K562 (cell line): ENCODE measurements around the gene STXBP4. TPM values are rescaled to one million over a fixed set of nuclear protein-coding genes. Genes with fewer than 3 reads are reported as not detected.

Source experiments
- ATAC-seq: fragments of 200-7000 bp; cut with Tn5 transposase; 3 replicates; pipeline ENCODE4 v1.9.1; 2020; ENCODE audit warnings: moderate library complexity
- BruUV-seq: library from RNA; stranded (reverse); fragments of 400-500 nt; replicated peaks from 2 replicates; lab custom pipeline; 2021; lab: Mats Ljungman, UMichigan
- CTCF ChIA-PET: fragments of 300-600 bp; formaldehyde crosslinking; extraction: SDS; loops from one replicate; lab custom pipeline; 2021; ENCODE audit warnings: low intra/inter-chr PET ratio; lab: Yijun Ruan, JAX
- POLR2A ChIA-PET: fragments of 300-600, 350-650 bp; sonication (Branson Sonifier 250); formaldehyde crosslinking; extraction: SDS; loops from one replicate; lab custom pipeline; 2021; ENCODE audit warnings: antibody characterized with exemption, inconsistent platforms; lab: Yijun Ruan, JAX
- DNase-seq, 4 experiments: peaks; one replicate each; pipeline versions ENCODE4 v3.0.0 to v3.0.0-alpha.2; 2011 to 2018; ENCODE audit warnings: low spot score in 3 of 4, mixed read lengths in 3 of 4; ENCODE audit errors: extremely low read depth in 1 of 4
- FAIRE-seq: peaks from 2 replicates; lab custom pipeline; 2011; peaks lifted over from hg19 to GRCh38; lab: Jason Lieb, UNC
- H2AFZ ChIP-seq: 2 replicates; pipeline ENCODE4 v1.6.0; 2011; ENCODE audit warnings: low read depth, low read length, control low read depth, inconsistent platforms
- H3K27ac ChIP-seq: fragments of 200-600 bp; 3 replicates; pipeline ENCODE4 v1.8.0; 2011; ENCODE audit warnings: low read depth, mild to moderate bottlenecking, control low read depth, inconsistent platforms, low read length, moderate library complexity, mixed read lengths; ENCODE audit errors: extremely low read depth
- H3K27me3 ChIP-seq, 2 experiments: fragments of 300-600 bp in 1 of 2; 2 replicates in 1 of 2; 3 replicates in 1 of 2; pipeline versions ENCODE4 v1.6.0 to v1.8.0; 2011; ENCODE audit warnings: inconsistent platforms in 2 of 2, low read length in 2 of 2, mild to moderate bottlenecking in 1 of 2, mixed read lengths in 1 of 2, moderate library complexity in 1 of 2; ENCODE audit not compliant: control insufficient read depth in 2 of 2, insufficient read depth in 2 of 2
- H3K36me3 ChIP-seq: fragments of 300-600 bp; 3 replicates; pipeline ENCODE4 v1.8.0; 2011; ENCODE audit warnings: mild to moderate bottlenecking, low read length, inconsistent platforms; ENCODE audit not compliant: control insufficient read depth, insufficient read depth
- H3K4me1 ChIP-seq, 2 experiments: fragments of 200-600 bp in 1 of 2; replicated peaks in 1 of 2; 2 replicates in 1 of 2; 3 replicates in 1 of 2; pipeline versions ENCODE4 v1.5.1 to v1.8.0; 2011; ENCODE audit warnings: inconsistent platforms in 2 of 2, low read length in 2 of 2, mild to moderate bottlenecking in 1 of 2, mixed read lengths in 1 of 2, moderate library complexity in 1 of 2; ENCODE audit not compliant: control insufficient read depth in 2 of 2, insufficient read depth in 2 of 2
- H3K4me2 ChIP-seq: 2 replicates; pipeline ENCODE4 v1.6.1; 2011; ENCODE audit warnings: low read length, control low read depth, inconsistent platforms, mixed read lengths; ENCODE audit not compliant: insufficient read depth
- H3K4me3 ChIP-seq: fragments of 200-600 bp; sonication (generic), shearing (Covaris generic); 2 replicates; pipeline ENCODE4 v1.5.1; 2016; ENCODE audit warnings: control low read depth, inconsistent platforms
- H3K79me2 ChIP-seq: fragments of 200-600 bp; 3 replicates; pipeline ENCODE4 v1.8.0; 2011; ENCODE audit warnings: low read length, inconsistent platforms; ENCODE audit not compliant: control insufficient read depth, insufficient read depth
- H3K9ac ChIP-seq, 2 experiments: 2 replicates each; pipeline versions ENCODE4 v1.6.0 to v1.6.1; 2011; ENCODE audit warnings: low read depth in 2 of 2, low read length in 2 of 2, control low read depth in 1 of 2, inconsistent platforms in 1 of 2, mild to moderate bottlenecking in 1 of 2, mixed read lengths in 1 of 2; ENCODE audit not compliant: insufficient read depth in 1 of 2
- H3K9me1 ChIP-seq: one replicate; pipeline ENCODE4 v1.6.0; 2011; ENCODE audit warnings: inconsistent platforms, mild to moderate bottlenecking, low read length, moderate library complexity; ENCODE audit not compliant: control insufficient read depth, insufficient read depth
- H3K9me3 ChIP-seq: replicated peaks from 2 replicates; pipeline ENCODE4 v1.5.1; 2011; ENCODE audit warnings: low read depth, low read length, inconsistent platforms; ENCODE audit not compliant: control insufficient read depth, insufficient read depth
- H4K20me1 ChIP-seq: replicated peaks from 2 replicates; pipeline ENCODE4 v1.6.1; 2011; ENCODE audit warnings: low read length, inconsistent platforms, mixed read lengths; ENCODE audit not compliant: control insufficient read depth, insufficient read depth
- C11orf30 ChIP-seq: fragments of 450-650 bp; IDR thresholded peaks from 2 replicates; pipeline ENCODE4 v1.6.1; 2016; ENCODE audit warnings: low read depth, mild to moderate bottlenecking
- CBFB ChIP-seq: sonication (generic); formaldehyde crosslinking; IDR thresholded peaks from 2 replicates; pipeline ENCODE4 v1.4.0; 2020; ENCODE audit warnings: mild to moderate bottlenecking, missing genetic modification reagents
- EP300 ChIP-seq: IDR thresholded peaks from 2 replicates; pipeline ENCODE4 v1.6.1; 2012; ENCODE audit warnings: low read length, improper control_type of control experiment
- EWSR1 ChIP-seq: fragments of 450-650 bp; IDR thresholded peaks from 2 replicates; pipeline ENCODE4 v1.6.1; 2018; ENCODE audit warnings: borderline replicate concordance, mild to moderate bottlenecking, low read depth, moderate library complexity; ENCODE audit not compliant: partially characterized antibody
- FUS ChIP-seq: fragments of 200-400 bp; formaldehyde crosslinking; optimal IDR thresholded peaks from 2 replicates; pipeline ENCODE3; 2017; ENCODE audit warnings: low read depth, low read length
- GATA2 ChIP-seq: sonication (generic); formaldehyde crosslinking; IDR thresholded peaks from 2 replicates; pipeline ENCODE4 v1.4.0; 2020; ENCODE audit warnings: mild to moderate bottlenecking, missing genetic modification reagents
- MAFF ChIP-seq: IDR thresholded peaks from 2 replicates; pipeline ENCODE4 v1.6.1; 2012; ENCODE audit warnings: low read length, improper control_type of control experiment
- MAFG ChIP-seq: fragments of 450-650 bp; conservative IDR thresholded peaks from 2 replicates; pipeline ENCODE4 v1.6.1; 2016; ENCODE audit warnings: missing genetic modification characterization, missing compliant biosample characterization
- MAFK ChIP-seq: IDR thresholded peaks from 2 replicates; pipeline ENCODE4 v1.6.1; 2011; ENCODE audit warnings: low read length, improper control_type of control experiment
- MED1 ChIP-seq: sonication (generic); formaldehyde crosslinking; IDR thresholded peaks from 2 replicates; pipeline ENCODE4 v1.8.1; 2023; ENCODE audit warnings: missing genetic modification reagents, borderline replicate concordance
- NFE2L1 ChIP-seq: fragments of 450-650 bp; IDR thresholded peaks from 2 replicates; pipeline ENCODE4 v1.6.1; 2016; ENCODE audit warnings: missing genetic modification characterization, low read depth, mild to moderate bottlenecking, missing compliant biosample characterization, moderate library complexity, borderline replicate concordance
- NR2C2 ChIP-seq, 2 experiments: fragments of 200-800 bp in 1 of 2; sonication (Bioruptor generic) in 1 of 2; sonication (generic) in 1 of 2; formaldehyde crosslinking in 1 of 2; IDR thresholded peaks; 2 replicates each; pipeline versions ENCODE4 v1.6.1 to v1.8.0; 2016 to 2022; ENCODE audit warnings: mild to moderate bottlenecking in 1 of 2, missing compliant biosample characterization in 1 of 2, missing genetic modification characterization in 1 of 2, missing genetic modification reagents in 1 of 2
- PTRF ChIP-seq: fragments of 450-650 bp; IDR thresholded peaks from 2 replicates; pipeline ENCODE4 v1.6.1; 2016; ENCODE audit warnings: mild to moderate bottlenecking, missing genetic modification characterization, missing compliant biosample characterization
- RUNX1 ChIP-seq: sonication (generic); IDR thresholded peaks from 2 replicates; pipeline ENCODE4 v1.6.1; 2016; ENCODE audit warnings: antibody characterized with exemption, low read depth
- SAFB2 ChIP-seq: fragments of 200-400 bp; formaldehyde crosslinking; IDR thresholded peaks from 2 replicates; pipeline ENCODE4 v1.6.1; 2018; ENCODE audit warnings: borderline replicate concordance, low read length, low read depth, moderate library complexity; ENCODE audit not compliant: severe bottlenecking
- SNRNP70 ChIP-seq: fragments of 200-400 bp; formaldehyde crosslinking; optimal IDR thresholded peaks from 2 replicates; pipeline ENCODE3; 2017; ENCODE audit warnings: low read depth, low read length
- TAF7 ChIP-seq: fragments of 450-650 bp; IDR thresholded peaks from 2 replicates; pipeline ENCODE4 v1.6.1; 2016; ENCODE audit warnings: missing genetic modification characterization, missing compliant biosample characterization
- TSC22D4 ChIP-seq: fragments of 450-650 bp; IDR thresholded peaks from 2 replicates; pipeline ENCODE4 v1.6.1; 2016; ENCODE audit warnings: missing genetic modification characterization, missing biosample characterization, control low read depth
- ZFP30 ChIP-seq: fragments of 250-450 bp; sonication (Bioruptor Pico); IDR thresholded peaks from 2 replicates; pipeline ENCODE4 v1.8.0; 2022; ENCODE audit warnings: moderate library complexity, mild to moderate bottlenecking, inconsistent platforms, borderline replicate concordance
- ZNF316 ChIP-seq: fragments of 450-650 bp; IDR thresholded peaks from 2 replicates; pipeline ENCODE4 v1.6.1; 2016
- ZNF41 ChIP-seq: fragments of 250-450 bp; sonication (Bioruptor Pico); conservative IDR thresholded peaks from 2 replicates; pipeline ENCODE4 v1.4.0; 2020; ENCODE audit warnings: mild to moderate bottlenecking
- ZNF551 ChIP-seq: fragments of 250-450 bp; sonication (Bioruptor Pico); IDR thresholded peaks from 2 replicates; pipeline ENCODE4 v1.5.0; 2021; ENCODE audit warnings: mild to moderate bottlenecking, moderate library complexity
- WGBS: fragments of 100-300 bp; shearing (Covaris generic); methylation state at CpG from one replicate; pipeline ENCODE4 v1.1.6; 2016; ENCODE audit warnings: low coverage, mixed read lengths; ENCODE audit not compliant: insufficient coverage; ENCODE audit errors: missing lambda C conversion rate; 5-methylcytosine and 5-hydroxymethylcytosine counted together
- in situ Hi-C: fragments of 300-500 bp; cut with MboI; formaldehyde crosslinking; loops from 4 replicates; pipeline ENCODE4 v1.15.0; 2018; ENCODE audit warnings: inconsistent platforms, mixed read lengths
- intact Hi-C: fragments of 100-400 bp; cut with micrococcal nuclease; formaldehyde crosslinking; loops from 2 replicates; pipeline ENCODE4 v1.14.2; 2022
- polyA plus RNA-seq, 8 experiments: library from polyadenylated mRNA; depleted of rRNA in 4 of 8; stranded (reverse) in 5 of 8; unstranded in 3 of 8; fragments of >200 nt; fragmentation: Nextera tagmentation in 2 of 8; fragmentation: Illumina TruSeq in 1 of 8; extraction: Ambion mirVana in 2 of 8; extraction: Trizol in 1 of 8; gene quantifications; 2 replicates each; pipeline versions ENCODE4 v1.2.1 to v1.2.3, GENCODE V29; 2011 to 2014; ENCODE audit warnings: inconsistent platforms in 1 of 8, missing spikeins in 1 of 8
- total RNA-seq, 7 experiments: library from RNA; depleted of rRNA in 6 of 7; stranded (reverse); fragments of >200 nt in 6 of 7; fragmentation: Illumina TruSeq in 2 of 7; extraction: Trizol in 2 of 7; gene quantifications; 2 replicates each; pipeline versions ENCODE4 v1.2.1 to v1.2.3, GENCODE V29; 2011 to 2021; ENCODE audit warnings: low replicate concordance in 1 of 7
- TF ChIP-seq, protein P1 (sequence below): IDR thresholded peaks from 2 replicates; pipeline ENCODE4 v1.6.1; 2014; ENCODE audit warnings: antibody characterized with exemption

STXBP4 gene
- total and polyA plus RNA-seq, 9 of the 15 experiments (the other 6 are each of a cell fraction or from before 2014, with no cell fraction given): 11.6 to 23.2 (median 18.5) TPM

DNA sequence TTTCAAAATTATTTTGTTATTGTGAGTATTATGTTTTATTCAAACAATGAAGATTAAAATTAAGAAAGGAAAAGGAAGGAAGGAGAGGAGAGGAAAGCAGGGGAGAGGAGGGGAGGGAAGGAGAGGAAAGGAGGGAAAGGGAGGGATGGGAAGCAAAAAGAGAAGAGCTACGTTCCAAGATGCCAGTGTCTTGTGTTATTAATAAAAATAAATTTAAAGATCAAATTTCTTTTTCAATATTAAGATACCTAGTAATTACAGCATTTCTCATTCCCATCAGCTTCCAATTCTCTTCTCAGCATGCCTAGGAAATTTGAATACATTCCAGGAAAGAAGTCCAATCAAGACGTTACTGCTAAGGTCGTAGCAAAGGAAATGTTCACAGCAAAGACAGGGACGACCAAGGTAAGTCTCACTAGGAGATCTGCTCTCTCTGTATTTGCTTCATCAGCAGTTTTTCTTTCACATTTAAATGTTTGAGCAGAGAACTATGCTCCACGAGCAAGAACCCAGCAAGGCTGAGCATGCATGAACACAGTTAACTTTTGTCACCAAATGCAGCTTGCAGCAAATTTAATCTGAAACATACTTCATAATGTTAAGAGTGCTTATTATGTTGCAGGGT lies 232.9 kb downstream of the STXBP4 start:
- DNase-seq: no peak
- H3K4me3 ChIP-seq: no peak overlapping the region
- no peak for ATAC-seq
- no peak overlapping the region for H3K4me2 ChIP-seq
- BruUV-seq: no TSS peak
- in situ Hi-C loops (no loop called here), intact Hi-C loops (no loop called here)
- WGBS: 1% methylated on average over 5 of the region's 5 CpGs
- TF ChIP-seq TAF7 (no peak), MED1 (CRISPR knock-in tag) (no peak), GATA2 (no peak), SNRNP70 (no peak), TSC22D4 (no peak), ZFP30 (CRISPR knock-in tag) (no peak), ZNF316 (peak; percentile 94), FUS (no peak), C11orf30 (peak; percentile 86), NR2C2 (CRISPR knock-in tag; IDR thresholded peaks at IDR 0.05) (no peak), NR2C2 (tag; IDR thresholded peaks at IDR 0.05) (no peak), MAFG (tag) (peak; percentile 87), EP300 (no peak), MAFF (peak; percentile 94), MAFK (peak; percentile 94), CBFB (no peak), SAFB2 (no peak), ZNF551 (no peak), RUNX1 (no peak), NFE2L1 (no peak), ZNF41 (no peak), PTRF (tag) (no peak), EWSR1 (no peak)
- TF ChIP-seq, protein P1, sequence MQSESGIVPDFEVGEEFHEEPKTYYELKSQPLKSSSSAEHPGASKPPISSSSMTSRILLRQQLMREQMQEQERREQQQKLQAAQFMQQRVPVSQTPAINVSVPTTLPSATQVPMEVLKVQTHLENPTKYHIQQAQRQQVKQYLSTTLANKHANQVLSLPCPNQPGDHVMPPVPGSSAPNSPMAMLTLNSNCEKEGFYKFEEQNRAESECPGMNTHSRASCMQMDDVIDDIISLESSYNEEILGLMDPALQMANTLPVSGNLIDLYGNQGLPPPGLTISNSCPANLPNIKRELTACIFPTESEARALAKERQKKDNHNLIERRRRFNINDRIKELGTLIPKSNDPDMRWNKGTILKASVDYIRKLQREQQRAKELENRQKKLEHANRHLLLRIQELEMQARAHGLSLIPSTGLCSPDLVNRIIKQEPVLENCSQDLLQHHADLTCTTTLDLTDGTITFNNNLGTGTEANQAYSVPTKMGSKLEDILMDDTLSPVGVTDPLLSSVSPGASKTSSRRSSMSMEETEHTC: no peak
- no peaks in the 10 kb centered on the region for H3K9me1 ChIP-seq
- no peak overlapping the region for H2AFZ ChIP-seq
- POLR2A ChIA-PET: interaction anchor here (0.8 kb wide), 1 partner anchor 10 kb away, joined by 4 read pairs; no protein-coding TSS in a partner anchor
- no peaks in the 10 kb centered on the region for H3K36me3 ChIP-seq
- no peaks in the 10 kb centered on the region; a peak in 2 of 5 replicates for H3K27me3 ChIP-seq
- no peaks in the 10 kb centered on the region; a peak in 1 of 5 replicates for H3K4me1 ChIP-seq
- no peaks in the 10 kb centered on the region for H3K79me2 ChIP-seq
- no peak overlapping the region for H3K27ac ChIP-seq
- no peaks in the 10 kb centered on the region for H4K20me1 ChIP-seq
- H3K9ac ChIP-seq: no peak overlapping the region
- peak; percentile 32 for FAIRE-seq
- no peaks in the 10 kb centered on the region for H3K9me3 ChIP-seq
- CTCF ChIA-PET: no interaction called here
